AG04450 (cell line): ENCODE results near the gene PPP1R3C. TPM values are rescaled to one million over a fixed set of nuclear protein-coding genes. Genes with fewer than 3 reads are reported as not detected.

ENCODE experiments used
- CTCF ChIA-PET: fragments of 300-600, 350-600 bp; formaldehyde crosslinking; extraction: SDS; loops from one replicate; lab custom pipeline; 2022; ENCODE audit warnings: antibody characterized with exemption, inconsistent platforms; lab: Charles Lee
- POLR2A ChIA-PET: fragments of 350-600 bp; formaldehyde crosslinking; extraction: SDS; loops from one replicate; lab custom pipeline; 2021; ENCODE audit warnings: antibody characterized with exemption, inconsistent platforms; lab: Yijun Ruan, JAX
- DNase-seq: peaks from one replicate; pipeline ENCODE4 v3.0.0-alpha.2; 2011; ENCODE audit warnings: low read depth, low spot score
- H3K27ac ChIP-seq: one replicate; pipeline ENCODE4 v1.5.1; 2012; ENCODE audit warnings: low read depth, low read length, control low read depth
- H3K27me3 ChIP-seq: one replicate; pipeline ENCODE4 v1.6.0; 2012; ENCODE audit warnings: low read length; ENCODE audit not compliant: control insufficient read depth, insufficient read depth
- H3K4me3 ChIP-seq: 2 replicates; pipeline ENCODE4 v1.5.1; 2011; ENCODE audit warnings: mild to moderate bottlenecking, low read depth, low read length, control low read depth
- H3K9me3 ChIP-seq: 2 replicates; pipeline ENCODE4 v1.5.1; 2012; ENCODE audit warnings: low read length; ENCODE audit not compliant: control insufficient read depth, insufficient read depth
- polyA plus RNA-seq: library from polyadenylated mRNA; depleted of rRNA; stranded (reverse); fragments of >200 nt; gene quantifications from 2 replicates; pipeline ENCODE4 v1.2.3, GENCODE V29; 2011
- TF ChIP-seq, protein P1 (sequence below): IDR thresholded peaks from 2 replicates; pipeline ENCODE4 v1.5.1; 2011; ENCODE audit warnings: low read depth, low read length, control low read depth, inconsistent platforms

The PPP1R3C gene
- polyA plus RNA-seq, 1 experiment: 51.1 TPM

DNA sequence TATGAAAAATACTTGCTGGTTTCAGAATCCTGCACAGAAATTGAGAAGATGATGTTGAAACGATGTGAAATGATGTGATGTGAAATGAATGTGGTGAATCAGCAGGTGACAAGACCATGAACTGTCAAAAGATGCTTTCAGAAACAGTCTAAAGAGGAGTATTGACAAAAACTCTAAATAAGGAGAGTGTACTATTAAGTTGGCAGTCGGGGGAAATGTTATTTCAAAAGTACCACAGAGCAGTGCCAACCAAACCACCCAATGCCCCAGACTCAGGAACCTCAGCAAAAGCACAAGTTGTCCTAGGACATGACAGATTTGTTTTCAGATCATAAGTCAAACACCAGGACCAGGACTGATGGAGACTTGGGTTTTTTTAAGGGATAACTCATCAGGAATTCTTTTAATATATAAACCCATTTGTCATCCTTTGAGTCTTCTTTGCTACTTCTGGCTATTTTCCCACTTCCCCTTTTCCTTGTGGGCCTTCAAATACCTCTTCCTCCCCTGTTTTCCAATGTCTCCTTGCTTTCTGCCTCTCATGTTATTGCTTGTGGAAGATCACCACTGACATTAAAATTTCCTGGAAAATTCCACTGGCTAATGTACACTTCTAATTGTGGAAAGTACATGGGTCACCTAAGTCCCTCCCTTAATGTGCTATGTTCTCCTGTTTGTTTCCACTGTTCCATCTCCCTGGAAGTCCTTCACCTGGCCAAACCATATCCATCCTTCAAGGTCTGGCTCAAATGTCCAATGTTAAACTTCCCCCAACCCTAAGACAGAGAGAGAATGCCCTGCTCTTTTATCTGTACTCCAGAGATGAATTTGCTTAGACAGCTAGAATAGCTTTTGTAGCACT is 10.2 kb upstream of the PPP1R3C start:
- POLR2A ChIA-PET: interaction anchor here (1.7 kb wide), 1 partner anchor 10 kb away, joined by 5 read pairs; the partner anchor contains the start of gene PPP1R3C
- H3K27me3 ChIP-seq: no peaks in the 10 kb centered on the region
- CTCF ChIA-PET: interaction anchor here (1.0 to 3.4 kb wide), 4 partner anchors 7 to 150 kb away, joined by 3 to 35 read pairs (median 4); no protein-coding TSS in a partner anchor
- TF ChIP-seq, protein P1, sequence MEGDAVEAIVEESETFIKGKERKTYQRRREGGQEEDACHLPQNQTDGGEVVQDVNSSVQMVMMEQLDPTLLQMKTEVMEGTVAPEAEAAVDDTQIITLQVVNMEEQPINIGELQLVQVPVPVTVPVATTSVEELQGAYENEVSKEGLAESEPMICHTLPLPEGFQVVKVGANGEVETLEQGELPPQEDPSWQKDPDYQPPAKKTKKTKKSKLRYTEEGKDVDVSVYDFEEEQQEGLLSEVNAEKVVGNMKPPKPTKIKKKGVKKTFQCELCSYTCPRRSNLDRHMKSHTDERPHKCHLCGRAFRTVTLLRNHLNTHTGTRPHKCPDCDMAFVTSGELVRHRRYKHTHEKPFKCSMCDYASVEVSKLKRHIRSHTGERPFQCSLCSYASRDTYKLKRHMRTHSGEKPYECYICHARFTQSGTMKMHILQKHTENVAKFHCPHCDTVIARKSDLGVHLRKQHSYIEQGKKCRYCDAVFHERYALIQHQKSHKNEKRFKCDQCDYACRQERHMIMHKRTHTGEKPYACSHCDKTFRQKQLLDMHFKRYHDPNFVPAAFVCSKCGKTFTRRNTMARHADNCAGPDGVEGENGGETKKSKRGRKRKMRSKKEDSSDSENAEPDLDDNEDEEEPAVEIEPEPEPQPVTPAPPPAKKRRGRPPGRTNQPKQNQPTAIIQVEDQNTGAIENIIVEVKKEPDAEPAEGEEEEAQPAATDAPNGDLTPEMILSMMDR: no peak
- no peak overlapping the region for H3K27ac ChIP-seq
- no peak for DNase-seq
- H3K9me3 ChIP-seq: peaks cover 2% of the 10 kb centered on the region
- no peak overlapping the region for H3K4me3 ChIP-seq

DNA sequence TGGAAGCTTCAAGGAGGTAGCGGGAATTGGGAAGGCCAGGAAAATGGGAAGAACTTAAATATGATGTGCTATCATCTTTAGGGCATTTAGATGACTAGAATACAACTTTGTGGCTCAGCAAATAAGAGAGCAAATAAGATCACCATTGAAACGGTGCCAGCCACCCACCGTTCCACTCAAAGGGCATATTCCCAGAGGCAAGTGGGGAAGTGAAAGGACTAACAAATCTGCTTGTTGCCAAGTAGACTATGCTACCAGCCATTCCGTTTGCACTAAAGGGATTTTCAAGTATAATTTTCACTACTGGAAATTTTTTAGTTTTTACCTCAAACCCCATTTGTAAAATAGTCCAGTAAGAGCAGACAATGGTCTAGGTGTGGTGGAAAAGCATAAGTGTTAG is 4.0 kb upstream of the PPP1R3C start:
- ChIA-PET POLR2A (no interaction called here), CTCF (interaction anchor here (0.7 to 5.7 kb wide), 12 partner anchors 8 to 757 kb away, joined by 3 to 105 read pairs (median 14); no protein-coding TSS in a partner anchor)
- H3K27ac ChIP-seq: no peak overlapping the region
- no peaks in the 10 kb centered on the region; the same call in 1 of the 2 replicates for H3K9me3 ChIP-seq
- no peak for DNase-seq
- TF ChIP-seq, protein P1: no peak
- no peaks in the 10 kb centered on the region for H3K27me3 ChIP-seq
- H3K4me3 ChIP-seq: no peak overlapping the region

DNA sequence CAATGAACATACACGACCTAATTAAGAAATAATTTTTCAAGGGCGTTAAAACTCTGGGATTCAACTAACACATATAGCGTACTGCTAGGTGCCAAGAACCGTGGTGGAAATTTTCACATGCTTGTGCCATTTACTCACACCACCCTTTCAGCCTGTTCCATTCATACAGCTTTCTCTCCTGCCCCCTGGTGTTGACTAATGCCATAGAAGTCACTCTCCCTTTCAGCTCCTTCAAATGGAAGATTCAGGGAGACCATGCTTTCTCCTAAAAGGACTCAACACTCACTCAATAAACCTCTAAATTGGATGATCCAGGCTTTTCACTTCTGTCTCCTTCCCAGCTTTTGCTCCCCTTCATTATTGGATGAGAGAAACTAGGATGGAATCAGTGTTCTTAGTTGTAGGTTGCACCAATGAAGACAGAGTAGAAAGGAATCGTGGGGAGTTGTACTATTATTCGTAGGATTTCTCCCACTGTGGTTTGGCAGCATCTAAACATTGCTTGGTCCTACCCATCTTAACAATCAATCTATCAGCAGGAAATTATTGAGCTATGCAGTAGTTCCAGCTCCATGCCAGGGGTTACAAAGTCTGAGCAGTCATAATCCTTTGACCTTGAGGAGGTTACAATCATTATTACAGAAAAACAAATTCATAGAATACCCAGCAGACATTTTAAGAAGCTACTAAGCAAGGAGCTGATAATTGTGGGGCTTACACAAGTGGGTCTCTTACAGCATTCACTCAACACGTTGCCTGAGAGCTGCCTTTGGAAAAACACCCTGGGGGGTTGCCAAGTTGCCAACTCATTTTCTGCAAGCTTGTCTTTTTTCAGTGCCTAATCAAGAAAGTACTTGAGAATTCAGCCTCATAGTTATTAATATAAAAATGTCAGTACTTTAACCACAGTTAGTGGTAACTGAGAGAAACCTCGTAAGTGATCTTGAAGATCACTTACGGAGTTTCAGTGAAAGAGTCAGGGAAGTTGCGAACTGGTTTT is 2.8 kb upstream of the PPP1R3C start:
- POLR2A ChIA-PET: interaction anchor here (0.5 kb wide), 1 partner anchor 30 kb away, joined by 3 read pairs; no protein-coding TSS in a partner anchor
- CTCF ChIA-PET: interaction anchor here (0.6 to 5.7 kb wide), 76 partner anchors 9 to 756 kb away, joined by 3 to 112 read pairs (median 5); no protein-coding TSS in a partner anchor
- Histone ChIP-seq H3K4me3 (no peak overlapping the region), H3K27me3 (no peaks in the 10 kb centered on the region), H3K9me3 (peaks cover under 1% of the 10 kb centered on the region), H3K27ac (no peak overlapping the region)
- TF ChIP-seq, protein P1: peak; percentile 82
- no peak for DNase-seq

DNA sequence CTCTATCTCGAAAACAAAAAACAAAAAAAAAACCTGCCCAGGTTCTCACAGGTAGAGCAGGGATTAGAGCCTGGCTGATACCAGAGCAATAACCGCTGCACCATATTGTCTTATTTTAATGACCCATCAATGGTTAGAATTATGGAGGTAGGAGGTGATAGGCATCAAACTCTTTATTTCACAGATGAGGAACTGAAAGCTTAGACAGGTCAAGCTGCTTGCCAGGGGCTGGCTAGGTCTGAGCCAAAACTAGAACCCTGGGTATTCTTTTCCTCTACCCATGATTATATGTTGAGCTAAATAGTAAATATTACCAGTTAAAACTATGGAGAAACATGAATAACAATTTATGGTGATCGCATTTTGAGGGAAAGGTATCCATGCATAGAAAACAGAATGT is 2.0 kb upstream of the PPP1R3C start:
- ChIA-PET POLR2A (interaction anchor here (0.5 kb wide), 1 partner anchor 31 kb away, joined by 3 read pairs; no protein-coding TSS in a partner anchor), CTCF (interaction anchor here (0.6 to 5.7 kb wide), 61 partner anchors 8 to 383 kb away, joined by 3 to 112 read pairs (median 6); no protein-coding TSS in a partner anchor)
- H3K9me3 ChIP-seq: peaks cover 7% of the 10 kb centered on the region
- H3K27me3 ChIP-seq: no peaks in the 10 kb centered on the region
- DNase-seq: no peak
- no peak overlapping the region for H3K4me3 ChIP-seq
- H3K27ac ChIP-seq: no peak overlapping the region
- TF ChIP-seq, protein P1: no peak
